NT2/D1 (cell line): Measurements from ENCODE around the gene NBPF11.
"Not testable (repeated sequence)": the region's sequence is repeated elsewhere in the genome, so short reads cannot be mapped to it uniquely, and the experiment has no call there.

Source experiments
- SUZ12 ChIP-seq: IDR thresholded peaks from 2 replicates; pipeline ENCODE4 v1.6.1; 2011; ENCODE audit not compliant: insufficient read length, insufficient read depth; ENCODE audit errors: extremely low read depth
- YY1 ChIP-seq: IDR thresholded peaks from 2 replicates; pipeline ENCODE4 v1.6.1; 2011; ENCODE audit not compliant: insufficient read length, insufficient read depth
- ZNF274 ChIP-seq: IDR thresholded peaks from 2 replicates; pipeline ENCODE4 v1.6.1; 2011; ENCODE audit warnings: mild to moderate bottlenecking, low read depth, low read length

- not testable (repeated sequence) for TF ChIP-seq ZNF274, SUZ12, YY1
Measured at GRCh38 chr1:148146191-148146997, 5.7 kb downstream of the NBPF11 start.
